OCI-LY1 (cell line): ENCODE measurements around the gene SESN2.

Experiments used
- H2AFZ ChIP-seq: fragments of 200-600 bp; sonication (generic), shearing (Covaris generic); 2 replicates; pipeline ENCODE4 v1.6.0; 2014; ENCODE audit warnings: antibody characterized with exemption, mild to moderate bottlenecking, low read length
- H3F3A ChIP-seq: fragments of 200-600 bp; sonication (generic), shearing (Covaris generic); 2 replicates; pipeline ENCODE4 v1.6.0; 2014; ENCODE audit warnings: mild to moderate bottlenecking, antibody characterized with exemption, low read length, moderate library complexity; ENCODE audit not compliant: insufficient read depth
- H3K27ac ChIP-seq: fragments of 200-600 bp; sonication (generic); 2 replicates; pipeline ENCODE4 v1.5.1; 2014; ENCODE audit warnings: low read length, mixed run types, mild to moderate bottlenecking, low read depth; ENCODE audit not compliant: poor library complexity, severe bottlenecking
- H3K27me3 ChIP-seq: fragments of 200-600 bp; sonication (generic); 2 replicates; pipeline ENCODE4 v1.6.0; 2014; ENCODE audit warnings: antibody characterized with exemption, mild to moderate bottlenecking, low read length, moderate library complexity; ENCODE audit not compliant: insufficient read depth
- H3K36me3 ChIP-seq: fragments of 200-600 bp; sonication (generic); 2 replicates; pipeline ENCODE4 v1.6.1; 2014; ENCODE audit warnings: mild to moderate bottlenecking, antibody characterized with exemption, low read length, moderate library complexity, mixed read lengths; ENCODE audit not compliant: insufficient read depth
- H3K4me1 ChIP-seq: fragments of 200-600 bp; sonication (generic); 2 replicates; pipeline ENCODE4 v1.5.1; 2014; ENCODE audit warnings: mild to moderate bottlenecking, low read length, moderate library complexity; ENCODE audit not compliant: insufficient read depth, severe bottlenecking
- H3K4me2 ChIP-seq: fragments of 200-600 bp; sonication (generic), shearing (Covaris generic); 2 replicates; pipeline ENCODE4 v1.6.1; 2014; ENCODE audit warnings: low read length
- H3K4me3 ChIP-seq: fragments of 200-600 bp; sonication (generic); 2 replicates; pipeline ENCODE4 v1.5.1; 2014; ENCODE audit warnings: low read length, low read depth, mild to moderate bottlenecking, mixed read lengths; ENCODE audit not compliant: poor library complexity, severe bottlenecking
- H3K79me2 ChIP-seq: fragments of 200-600 bp; shearing (Covaris generic); 2 replicates; pipeline ENCODE4 v1.6.1; 2016; ENCODE audit warnings: mixed run types, low read length, mixed read lengths; ENCODE audit not compliant: insufficient read depth
- H3K9ac ChIP-seq: fragments of 200-600 bp; sonication (generic), shearing (Covaris generic); 2 replicates; pipeline ENCODE4 v1.6.1; 2014; ENCODE audit warnings: mild to moderate bottlenecking, low read length, mixed read lengths
- H3K9me2 ChIP-seq: fragments of 200-600 bp; sonication (generic), shearing (Covaris generic); 2 replicates; pipeline ENCODE4 v1.6.1; 2014; ENCODE audit warnings: low read depth, mild to moderate bottlenecking, low read length, mixed read lengths
- H3K9me3 ChIP-seq: fragments of 200-600 bp; shearing (Covaris generic); 2 replicates; pipeline ENCODE4 v1.6.1; 2014; ENCODE audit warnings: low read length, mixed read lengths
- H4K20me1 ChIP-seq: fragments of 200-600 bp; sonication (generic), shearing (Covaris generic); 2 replicates; pipeline ENCODE4 v1.6.0; 2016; ENCODE audit warnings: mild to moderate bottlenecking, low read length; ENCODE audit not compliant: insufficient read depth
- EZH2 ChIP-seq: fragments of 200-600 bp; sonication (generic), shearing (Covaris generic); IDR thresholded peaks from 2 replicates; pipeline ENCODE4 v1.8.0; 2017; ENCODE audit warnings: borderline replicate concordance, mixed run types, mild to moderate bottlenecking, antibody characterized with exemption, low read length, moderate library complexity, mixed read lengths
- TF ChIP-seq, protein P1 (sequence below): fragments of 200-600 bp; sonication (generic), shearing (Covaris generic); IDR thresholded peaks from 2 replicates; pipeline ENCODE4 v1.5.1; 2017; ENCODE audit warnings: mild to moderate bottlenecking, antibody characterized with exemption, low read length, moderate library complexity, mixed read lengths

Gene SESN2

GRCh38 chr1:28267633-28268032 is 8.3 kb downstream of the SESN2 start:
- H4K20me1 ChIP-seq: peaks cover 2% of the 10 kb centered on the region; the same call in 1 of the 2 replicates
- no peaks in the 10 kb centered on the region for H3F3A ChIP-seq
- no peaks in the 10 kb centered on the region for H3K27me3 ChIP-seq
- H3K4me2 ChIP-seq: no peak overlapping the region
- H3K79me2 ChIP-seq: no peaks in the 10 kb centered on the region
- no peak for TF ChIP-seq EZH2
- TF ChIP-seq, protein P1, sequence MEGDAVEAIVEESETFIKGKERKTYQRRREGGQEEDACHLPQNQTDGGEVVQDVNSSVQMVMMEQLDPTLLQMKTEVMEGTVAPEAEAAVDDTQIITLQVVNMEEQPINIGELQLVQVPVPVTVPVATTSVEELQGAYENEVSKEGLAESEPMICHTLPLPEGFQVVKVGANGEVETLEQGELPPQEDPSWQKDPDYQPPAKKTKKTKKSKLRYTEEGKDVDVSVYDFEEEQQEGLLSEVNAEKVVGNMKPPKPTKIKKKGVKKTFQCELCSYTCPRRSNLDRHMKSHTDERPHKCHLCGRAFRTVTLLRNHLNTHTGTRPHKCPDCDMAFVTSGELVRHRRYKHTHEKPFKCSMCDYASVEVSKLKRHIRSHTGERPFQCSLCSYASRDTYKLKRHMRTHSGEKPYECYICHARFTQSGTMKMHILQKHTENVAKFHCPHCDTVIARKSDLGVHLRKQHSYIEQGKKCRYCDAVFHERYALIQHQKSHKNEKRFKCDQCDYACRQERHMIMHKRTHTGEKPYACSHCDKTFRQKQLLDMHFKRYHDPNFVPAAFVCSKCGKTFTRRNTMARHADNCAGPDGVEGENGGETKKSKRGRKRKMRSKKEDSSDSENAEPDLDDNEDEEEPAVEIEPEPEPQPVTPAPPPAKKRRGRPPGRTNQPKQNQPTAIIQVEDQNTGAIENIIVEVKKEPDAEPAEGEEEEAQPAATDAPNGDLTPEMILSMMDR: no peak
- no peaks in the 10 kb centered on the region for H3K36me3 ChIP-seq
- H3K9me2 ChIP-seq: no peaks in the 10 kb centered on the region
- H2AFZ ChIP-seq: no peak overlapping the region
- H3K9ac ChIP-seq: no peak overlapping the region
- no peak overlapping the region for H3K27ac ChIP-seq
- no peaks in the 10 kb centered on the region for H3K9me3 ChIP-seq
- no peak overlapping the region for H3K4me3 ChIP-seq
- no peaks in the 10 kb centered on the region for H3K4me1 ChIP-seq

DNA sequence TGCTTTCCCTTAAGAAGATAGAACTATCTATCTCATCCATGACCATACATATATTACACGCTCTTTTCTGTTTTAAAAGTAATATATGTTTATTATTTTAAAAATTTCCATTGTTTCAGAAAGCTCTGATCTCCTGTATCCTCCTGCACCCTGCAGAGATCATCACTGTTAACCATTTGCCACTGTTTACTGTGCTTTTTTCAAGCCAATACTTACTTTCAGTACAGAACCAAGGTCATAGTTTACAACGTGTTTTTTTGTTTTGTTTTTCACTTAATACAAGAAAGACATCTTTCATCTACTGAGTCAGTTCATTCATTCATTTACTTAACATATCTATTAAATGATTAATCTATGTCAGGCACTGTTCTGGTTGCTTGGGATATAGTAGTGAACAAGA is 10.2 kb downstream of the SESN2 start:
- no peak overlapping the region for H2AFZ ChIP-seq
- H3K4me1 ChIP-seq: no peaks in the 10 kb centered on the region
- H4K20me1 ChIP-seq: peaks cover 2% of the 10 kb centered on the region; the same call in 1 of the 2 replicates
- no peak overlapping the region for H3K4me2 ChIP-seq
- H3K9me2 ChIP-seq: no peaks in the 10 kb centered on the region
- H3K27me3 ChIP-seq: no peaks in the 10 kb centered on the region
- TF ChIP-seq, protein P1: no peak
- no peak overlapping the region for H3K27ac ChIP-seq
- no peak overlapping the region for H3K9ac ChIP-seq
- H3K4me3 ChIP-seq: no peak overlapping the region
- no peaks in the 10 kb centered on the region for H3K9me3 ChIP-seq
- peaks cover 2% of the 10 kb centered on the region; the same call in 1 of the 2 replicates for H3K36me3 ChIP-seq
- H3F3A ChIP-seq: no peaks in the 10 kb centered on the region
- no peaks in the 10 kb centered on the region for H3K79me2 ChIP-seq

GRCh38 chr1:28272215-28272852 is 13.0 kb downstream of the SESN2 start:
- Histone ChIP-seq H3K36me3 (peaks cover 9% of the 10 kb centered on the region; the same call in 1 of the 2 replicates), H3K9me3 (no peaks in the 10 kb centered on the region), H3K4me2 (no peak overlapping the region), H3K9ac (no peak overlapping the region), H3K27ac (no peak overlapping the region), H3K9me2 (no peaks in the 10 kb centered on the region), H3K4me3 (no peak overlapping the region), H3K27me3 (no peaks in the 10 kb centered on the region), H3K4me1 (no peaks in the 10 kb centered on the region), H3K79me2 (no peaks in the 10 kb centered on the region), H2AFZ (no peak overlapping the region), H3F3A (no peaks in the 10 kb centered on the region), H4K20me1 (no peaks in the 10 kb centered on the region)
- no peak for TF ChIP-seq EZH2
- TF ChIP-seq, protein P1: no peak
